GM06990 (cell line): ENCODE measurements around the gene ZDHHC6.
A peak's percentile ranks its signal among the peaks of the same experiment; 100 is the strongest.

Source experiments
- DNase-seq: peaks from one replicate; pipeline ENCODE4 v3.0.0-alpha.2; 2011; ENCODE audit not compliant: insufficient read length; ENCODE audit errors: extremely low read depth
- H3K27me3 ChIP-seq: replicated peaks from 2 replicates; pipeline ENCODE4 v1.6.0; 2011; ENCODE audit warnings: low read length; ENCODE audit not compliant: control insufficient read depth, insufficient read depth
- H3K36me3 ChIP-seq: 2 replicates; pipeline ENCODE4 v1.5.1; 2011; ENCODE audit warnings: low read length; ENCODE audit not compliant: control insufficient read depth, insufficient read depth
- H3K4me3 ChIP-seq: replicated peaks from 2 replicates; pipeline ENCODE4 v1.5.1; 2011; ENCODE audit warnings: low read depth, mild to moderate bottlenecking, control low read depth, low read length
- TF ChIP-seq, protein P1 (sequence below): IDR thresholded peaks from 2 replicates; pipeline ENCODE4 v1.5.1; 2011; ENCODE audit warnings: low read length, control low read depth, mild to moderate bottlenecking, inconsistent platforms; ENCODE audit not compliant: insufficient read depth, poor library complexity, severe bottlenecking

Gene ZDHHC6

DNA sequence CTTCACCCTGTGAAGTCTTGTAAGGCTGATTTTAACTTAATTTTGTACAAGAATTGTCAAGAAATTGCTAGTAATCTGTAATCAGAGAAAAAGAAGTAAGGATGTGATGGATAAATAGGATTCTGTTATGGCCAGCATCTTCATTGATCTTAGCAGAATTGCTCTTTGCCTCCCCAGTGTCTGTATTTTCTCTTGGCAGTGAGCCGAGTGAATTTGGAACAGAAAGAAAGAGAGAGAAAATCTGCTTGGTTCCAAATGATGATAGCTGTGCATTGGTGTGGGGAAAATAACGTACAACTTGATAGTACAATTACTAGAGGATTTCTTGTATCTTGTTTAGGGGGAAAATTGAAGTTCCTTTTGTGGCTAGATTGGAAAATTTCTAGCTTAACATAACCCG is 34.9 kb upstream of the ZDHHC6 start:
- no peak for DNase-seq
- no peaks in the 10 kb centered on the region for H3K27me3 ChIP-seq
- H3K4me3 ChIP-seq = no peak overlapping the region
- peaks cover 1% of the 10 kb centered on the region; the same call in 1 of the 2 replicates for H3K36me3 ChIP-seq
- TF ChIP-seq, protein P1, sequence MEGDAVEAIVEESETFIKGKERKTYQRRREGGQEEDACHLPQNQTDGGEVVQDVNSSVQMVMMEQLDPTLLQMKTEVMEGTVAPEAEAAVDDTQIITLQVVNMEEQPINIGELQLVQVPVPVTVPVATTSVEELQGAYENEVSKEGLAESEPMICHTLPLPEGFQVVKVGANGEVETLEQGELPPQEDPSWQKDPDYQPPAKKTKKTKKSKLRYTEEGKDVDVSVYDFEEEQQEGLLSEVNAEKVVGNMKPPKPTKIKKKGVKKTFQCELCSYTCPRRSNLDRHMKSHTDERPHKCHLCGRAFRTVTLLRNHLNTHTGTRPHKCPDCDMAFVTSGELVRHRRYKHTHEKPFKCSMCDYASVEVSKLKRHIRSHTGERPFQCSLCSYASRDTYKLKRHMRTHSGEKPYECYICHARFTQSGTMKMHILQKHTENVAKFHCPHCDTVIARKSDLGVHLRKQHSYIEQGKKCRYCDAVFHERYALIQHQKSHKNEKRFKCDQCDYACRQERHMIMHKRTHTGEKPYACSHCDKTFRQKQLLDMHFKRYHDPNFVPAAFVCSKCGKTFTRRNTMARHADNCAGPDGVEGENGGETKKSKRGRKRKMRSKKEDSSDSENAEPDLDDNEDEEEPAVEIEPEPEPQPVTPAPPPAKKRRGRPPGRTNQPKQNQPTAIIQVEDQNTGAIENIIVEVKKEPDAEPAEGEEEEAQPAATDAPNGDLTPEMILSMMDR = no peak

DNA sequence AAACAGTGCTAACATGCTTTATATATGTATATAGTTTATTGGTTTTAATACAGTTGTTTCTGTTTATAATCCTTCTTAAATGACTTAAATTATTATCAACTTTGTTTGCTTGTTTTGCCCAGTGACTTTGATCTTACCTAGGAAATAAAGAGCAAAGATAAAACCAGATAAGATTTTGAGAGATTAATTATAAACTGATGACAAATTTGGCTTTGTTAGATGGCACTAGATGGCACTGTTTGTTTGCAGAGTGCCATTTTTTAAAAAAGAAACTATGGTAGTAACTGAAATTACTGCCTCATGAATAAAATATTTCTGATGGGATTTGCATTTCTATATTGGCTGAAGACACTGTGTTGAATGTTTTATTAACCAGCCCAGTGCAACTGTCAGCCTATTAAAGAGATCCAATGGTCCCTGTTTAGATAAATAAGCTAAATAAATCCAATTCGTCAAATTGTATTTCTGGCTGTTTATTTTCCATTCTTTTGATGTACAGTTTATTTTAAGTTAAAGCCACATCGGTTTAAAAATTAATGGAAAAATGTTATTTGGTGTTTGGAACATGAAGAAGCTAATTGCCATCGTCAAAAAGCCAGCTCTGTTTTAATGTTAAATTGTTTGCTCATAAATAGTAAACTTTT is 29.0 kb upstream of the ZDHHC6 start:
- no peaks in the 10 kb centered on the region; the same call in 1 of the 2 replicates for H3K36me3 ChIP-seq
- H3K27me3 ChIP-seq = no peaks in the 10 kb centered on the region
- DNase-seq = no peak
- TF ChIP-seq, protein P1 = peak; percentile 44
- no peak overlapping the region for H3K4me3 ChIP-seq

DNA sequence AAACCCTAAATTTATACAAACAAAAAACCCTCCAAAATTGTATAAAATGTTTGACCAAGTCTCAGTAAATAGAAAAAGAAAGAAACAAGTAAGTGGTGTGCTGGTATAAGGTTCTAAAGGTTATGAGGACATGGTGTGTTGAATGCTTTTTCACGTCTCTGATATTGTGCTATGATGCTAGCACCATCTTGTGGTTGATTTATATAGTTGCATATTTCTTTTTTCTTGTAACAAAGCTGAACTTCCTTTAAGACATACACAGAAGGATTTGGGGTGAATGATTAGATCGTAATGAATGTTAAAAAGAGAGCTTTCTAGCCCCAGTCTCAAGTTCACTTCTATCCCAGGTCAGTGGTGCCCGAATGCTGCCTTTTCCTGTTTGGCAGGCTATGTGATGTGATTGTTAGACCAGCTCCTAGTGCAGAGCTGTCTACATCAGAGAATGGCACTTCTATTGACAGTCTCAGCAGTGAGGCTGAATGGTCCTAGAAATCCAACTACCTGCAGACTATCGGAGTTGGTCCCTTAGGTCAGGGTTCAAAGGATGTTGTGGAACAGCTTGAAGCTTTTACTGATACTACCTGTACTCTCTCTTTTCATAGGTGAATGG is 25.3 kb upstream of the ZDHHC6 start:
- TF ChIP-seq, protein P1 = peak; percentile 61
- Histone ChIP-seq H3K27me3 (no peaks in the 10 kb centered on the region), H3K36me3 (no peaks in the 10 kb centered on the region; the same call in none of the 2 replicates), H3K4me3 (no peak overlapping the region)
- DNase-seq = no peak

DNA sequence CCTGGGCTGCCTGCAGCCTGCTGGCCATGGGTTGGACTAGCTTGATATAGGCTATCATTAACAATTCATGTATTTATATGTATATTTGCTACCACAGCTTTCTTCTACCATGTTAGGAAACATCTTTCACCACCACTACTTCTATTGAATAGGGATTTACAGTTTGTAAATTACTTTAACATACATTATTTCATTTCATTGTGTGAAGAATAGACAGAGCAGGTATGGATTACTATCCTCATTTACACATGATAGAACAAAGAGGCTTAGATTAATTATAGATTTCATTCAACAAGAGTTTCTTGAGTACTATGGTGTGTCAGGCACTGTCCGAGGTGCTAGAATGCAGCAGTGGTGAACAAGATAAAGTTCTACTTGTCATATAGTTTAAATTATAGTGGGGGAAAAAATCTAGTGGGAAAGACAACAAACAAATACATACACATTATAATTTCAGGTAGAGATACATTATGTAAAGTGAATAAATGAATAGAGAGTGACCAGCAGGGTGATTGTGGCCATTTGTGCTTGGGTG is 20.9 kb upstream of the ZDHHC6 start:
- peaks cover 2% of the 10 kb centered on the region for H3K36me3 ChIP-seq
- H3K27me3 ChIP-seq = no peaks in the 10 kb centered on the region
- H3K4me3 ChIP-seq = no peak overlapping the region
- DNase-seq = no peak
- TF ChIP-seq, protein P1 = no peak

DNA sequence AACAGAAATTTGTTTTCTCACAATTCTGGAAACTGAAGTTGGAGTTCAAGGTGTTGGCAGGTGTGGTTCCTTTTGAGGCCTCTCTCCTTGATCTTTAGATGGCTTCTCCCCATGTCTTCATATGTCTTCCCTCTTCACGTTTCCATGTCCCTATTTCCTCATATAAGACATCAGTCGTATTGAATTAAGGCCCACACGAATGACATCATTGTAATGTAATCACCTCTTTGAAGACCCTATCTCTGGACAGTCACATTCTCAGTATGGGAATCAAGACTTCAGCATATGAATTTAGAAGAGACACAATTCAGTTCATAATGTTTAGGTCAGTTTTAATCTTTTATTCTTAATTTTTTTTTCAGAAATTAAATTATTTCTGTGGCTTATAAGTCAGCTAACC is 20.1 kb upstream of the ZDHHC6 start:
- Histone ChIP-seq H3K27me3 (no peaks in the 10 kb centered on the region), H3K4me3 (no peak overlapping the region), H3K36me3 (peaks cover 2% of the 10 kb centered on the region)
- no peak for DNase-seq
- TF ChIP-seq, protein P1 = no peak
